IPS-18a (cell line): ENCODE results near the gene FOXL2NB.

ENCODE experiments used
- H3K27ac ChIP-seq: one replicate; pipeline ENCODE4 v1.5.1; 2013; ENCODE audit warnings: low read length
- H3K27me3 ChIP-seq: one replicate; pipeline ENCODE4 v1.6.1; 2013; ENCODE audit warnings: mild to moderate bottlenecking, low read length; ENCODE audit not compliant: control insufficient read depth, insufficient read depth
- H3K36me3 ChIP-seq: one replicate; pipeline ENCODE4 v1.6.1; 2013; ENCODE audit warnings: low read depth, low read length; ENCODE audit not compliant: control insufficient read depth
- H3K4me1 ChIP-seq: one replicate; pipeline ENCODE4 v1.6.1; 2013; ENCODE audit warnings: low read depth, low read length; ENCODE audit not compliant: control insufficient read depth
- H3K4me3 ChIP-seq: one replicate; pipeline ENCODE4 v1.5.1; 2013; ENCODE audit warnings: low read length
- H3K9ac ChIP-seq: one replicate; pipeline ENCODE4 v1.6.1; 2013; ENCODE audit warnings: mild to moderate bottlenecking, low read length, moderate library complexity
- H3K9me3 ChIP-seq: one replicate; pipeline ENCODE4 v1.6.1; 2013; ENCODE audit warnings: low read depth, low read length; ENCODE audit not compliant: control insufficient read depth

Gene FOXL2NB

DNA sequence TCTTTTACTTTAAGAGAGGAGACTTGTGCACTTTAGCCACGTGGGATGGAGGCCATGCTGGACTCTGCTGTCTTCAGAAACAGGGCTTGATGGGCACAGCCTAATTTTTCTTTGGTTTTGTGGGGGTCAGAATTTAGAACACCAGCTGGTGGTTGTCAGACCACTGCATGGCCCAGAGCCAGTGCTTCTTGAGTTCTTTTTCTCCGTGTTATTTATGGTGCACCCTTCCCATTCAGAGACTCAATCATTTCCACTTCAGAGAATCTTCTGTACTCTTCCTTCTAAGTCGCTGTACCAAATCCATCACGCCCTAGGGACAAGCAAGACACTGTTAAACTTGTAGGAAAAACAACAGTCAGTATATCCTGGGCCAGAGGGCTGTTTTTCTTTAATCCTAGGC, 38.9 kb downstream of the FOXL2NB start:
- Histone ChIP-seq H3K9me3 (no peaks in the 10 kb centered on the region), H3K9ac (no peak overlapping the region), H3K4me1 (no peaks in the 10 kb centered on the region), H3K4me3 (no peak overlapping the region), H3K27ac (no peak overlapping the region), H3K27me3 (no peaks in the 10 kb centered on the region), H3K36me3 (no peaks in the 10 kb centered on the region)

DNA sequence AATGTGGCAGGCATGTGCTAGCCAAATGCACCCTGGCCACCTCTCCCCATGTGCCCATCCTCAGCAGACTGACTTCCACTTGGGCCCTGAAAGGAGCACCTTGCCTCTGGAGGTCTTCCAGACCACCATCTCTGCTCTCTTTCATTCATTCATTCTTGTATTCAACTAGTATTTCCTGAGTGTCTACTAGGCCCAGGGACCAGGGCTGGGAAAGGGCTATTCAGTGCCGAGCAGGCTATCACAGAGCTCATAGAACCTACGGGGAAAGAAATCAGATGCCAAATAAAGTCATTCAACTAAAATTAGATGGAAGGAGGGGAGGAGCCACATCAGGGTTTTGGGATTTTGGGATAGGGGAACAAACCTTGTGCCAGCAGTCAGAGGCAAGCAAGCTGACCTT, 40.2 kb downstream of the FOXL2NB start:
- H3K27ac ChIP-seq, result no peak overlapping the region

GRCh38 chr3:138995706-138996105, 48.7 kb downstream of the FOXL2NB start:
- H3K36me3 ChIP-seq, result no peaks in the 10 kb centered on the region
- H3K4me3 ChIP-seq, result no peak overlapping the region
- no peak overlapping the region for H3K27ac ChIP-seq
- no peak overlapping the region for H3K9ac ChIP-seq
- H3K27me3 ChIP-seq, result no peaks in the 10 kb centered on the region
- no peaks in the 10 kb centered on the region for H3K9me3 ChIP-seq
- no peaks in the 10 kb centered on the region for H3K4me1 ChIP-seq

More for the DNA sequence above, 40.2 kb downstream of the FOXL2NB start:
- H3K4me1 ChIP-seq, result no peaks in the 10 kb centered on the region
- H3K9ac ChIP-seq, result no peak overlapping the region
- H3K9me3 ChIP-seq, result no peaks in the 10 kb centered on the region
- no peak overlapping the region for H3K4me3 ChIP-seq
- H3K36me3 ChIP-seq, result no peaks in the 10 kb centered on the region
- no peaks in the 10 kb centered on the region for H3K27me3 ChIP-seq
